ENCODE results near the gene ORM1.

ORM1 gene

DNA sequence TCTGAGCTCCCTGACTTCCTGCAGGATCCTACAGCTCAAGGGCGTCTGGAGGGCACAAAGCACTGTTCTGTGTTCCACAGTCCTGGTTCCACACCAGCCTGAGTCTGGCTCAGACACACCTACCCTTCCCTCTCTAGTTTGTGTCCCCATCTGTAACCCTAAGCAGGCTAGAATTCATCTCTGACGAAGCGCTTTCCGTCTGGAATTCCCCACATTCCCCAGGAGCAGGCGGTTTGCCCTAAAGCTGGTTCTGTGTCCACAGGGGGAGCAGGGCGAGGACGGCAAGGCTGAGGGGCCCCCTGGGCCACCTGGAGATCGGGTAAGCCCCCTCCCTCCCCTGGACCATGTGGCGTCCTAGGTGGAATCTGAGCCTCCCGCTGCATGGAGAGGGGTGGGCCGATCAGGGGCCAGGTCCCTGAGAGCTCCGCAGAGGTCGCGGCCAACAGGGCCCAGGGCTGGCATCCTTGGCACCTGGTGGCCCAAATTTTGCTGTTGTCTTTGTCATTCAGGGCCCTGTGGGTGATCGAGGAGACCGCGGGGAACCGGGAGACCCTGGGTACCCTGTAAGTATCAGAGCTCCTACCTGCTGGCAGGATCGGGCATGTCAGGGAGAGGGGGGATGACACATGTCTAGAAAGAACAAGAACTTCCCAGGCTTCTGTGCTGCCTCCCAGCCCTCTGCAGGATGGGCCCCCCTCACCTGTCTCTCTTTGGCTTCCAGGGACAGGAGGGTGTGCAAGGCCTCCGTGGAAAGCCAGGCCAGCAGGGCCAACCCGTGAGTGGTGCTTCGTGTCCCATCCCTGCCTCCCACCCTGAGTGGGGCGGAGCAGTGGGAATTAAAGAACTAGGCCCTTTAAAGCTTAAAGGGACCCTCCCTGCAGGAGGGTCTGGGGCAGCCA, 34.5 kb upstream of the ORM1 start:
- no CpG with 5 or more reads among the region's 23 CpGs for WGBS (ENCODE audit: insufficient coverage, insufficient read length)
- Histone ChIP-seq H3K27ac (ENCODE audit: low read length) (no peak overlapping the region), H3K4me3 (ENCODE audit: low read length) (no peak overlapping the region), H3K36me3 (ENCODE audit: control insufficient read depth, insufficient read depth, low read length) (no peaks in the 10 kb centered on the region), H3K4me1 (ENCODE audit: control insufficient read depth, insufficient read depth, low read length) (peaks cover 6% of the 10 kb centered on the region), H3K27me3 (ENCODE audit: control insufficient read depth, insufficient read depth, low read length) (no peaks in the 10 kb centered on the region), H3K9me3 (ENCODE audit: control insufficient read depth, insufficient read depth, low read length) (no peaks in the 10 kb centered on the region)
- no peak for DNase-seq (ENCODE audit: low read depth, low spot score)

DNA sequence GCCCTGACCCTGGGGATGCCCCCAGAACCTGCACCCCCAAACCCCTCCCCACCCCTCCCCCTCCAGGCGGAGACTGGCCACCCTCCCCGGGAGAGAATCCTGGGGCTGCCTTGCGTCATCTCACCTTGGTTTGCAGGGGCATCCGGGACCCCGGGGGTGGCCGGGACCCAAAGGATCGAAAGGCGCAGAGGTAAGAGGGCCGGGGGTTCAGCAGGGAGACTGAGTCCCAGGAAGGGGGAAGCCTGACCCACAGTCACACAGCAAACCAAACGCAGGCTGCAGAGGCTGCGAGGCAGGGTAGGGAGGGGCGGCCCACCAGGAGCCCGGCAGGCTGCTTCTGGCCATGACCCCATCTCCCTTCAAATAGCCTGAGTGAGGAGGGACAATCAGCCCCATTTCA, 33.8 kb upstream of the ORM1 start:
- no peaks in the 10 kb centered on the region for H3K27me3 ChIP-seq (ENCODE audit: control insufficient read depth, insufficient read depth, low read length)
- no peak overlapping the region for H3K27ac ChIP-seq (ENCODE audit: low read length)
- peaks cover 6% of the 10 kb centered on the region for H3K4me1 ChIP-seq (ENCODE audit: control insufficient read depth, insufficient read depth, low read length)
- H3K36me3 ChIP-seq (ENCODE audit: control insufficient read depth, insufficient read depth, low read length) = no peaks in the 10 kb centered on the region
- no CpG with 5 or more reads among the region's 13 CpGs for WGBS (ENCODE audit: insufficient coverage, insufficient read length)
- DNase-seq (ENCODE audit: low read depth, low spot score) = no peak
- H3K4me3 ChIP-seq (ENCODE audit: low read length) = no peak overlapping the region
- H3K9me3 ChIP-seq (ENCODE audit: control insufficient read depth, insufficient read depth, low read length) = no peaks in the 10 kb centered on the region

DNA sequence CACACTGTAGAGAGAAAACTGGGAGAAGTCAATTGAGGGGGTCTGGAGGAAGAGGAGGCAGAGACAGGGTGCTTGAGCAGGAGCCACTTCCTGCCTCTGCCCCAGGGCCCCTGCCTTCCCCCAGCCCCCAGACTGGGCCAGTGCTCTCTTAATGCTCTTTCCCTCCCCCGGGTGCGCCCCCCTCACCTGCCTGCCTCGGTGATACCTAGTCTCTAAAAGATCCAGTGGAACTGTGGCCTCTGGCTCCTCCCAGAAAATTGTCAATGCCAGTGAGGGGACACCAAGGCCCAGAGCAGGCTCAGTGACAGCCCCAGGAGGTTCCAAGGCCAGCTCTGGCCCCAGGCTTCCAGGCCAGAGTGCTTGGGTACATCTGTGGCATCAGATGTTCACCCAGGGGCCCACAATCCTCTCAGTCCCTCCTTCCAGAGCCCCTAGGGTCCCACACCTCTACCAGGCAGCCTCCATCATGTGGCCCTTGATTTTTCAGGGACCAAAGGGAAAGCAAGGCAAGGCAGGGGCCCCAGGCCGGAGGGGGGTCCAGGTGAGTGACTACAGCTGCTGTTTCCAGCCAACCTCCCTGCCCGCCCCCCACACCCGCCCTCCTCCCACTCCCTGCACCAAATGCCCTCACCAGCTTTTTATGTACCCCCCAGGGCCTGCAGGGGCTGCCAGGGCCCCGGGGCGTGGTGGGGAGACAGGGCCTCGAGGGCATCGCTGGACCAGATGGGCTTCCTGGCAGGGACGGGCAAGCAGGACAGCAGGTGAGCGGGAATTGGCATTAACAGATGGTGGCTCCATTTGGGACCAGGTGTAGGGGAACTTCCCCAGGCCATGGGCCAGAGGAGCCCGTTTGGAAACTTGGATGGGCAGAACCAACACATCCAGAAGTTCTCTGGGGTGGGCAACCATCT, 33.1 kb upstream of the ORM1 start:
- DNase-seq (ENCODE audit: low read depth, low spot score) = no peak
- H3K4me3 ChIP-seq (ENCODE audit: low read length) = no peak overlapping the region
- no peak overlapping the region for H3K27ac ChIP-seq (ENCODE audit: low read length)
- H3K9me3 ChIP-seq (ENCODE audit: control insufficient read depth, insufficient read depth, low read length) = no peaks in the 10 kb centered on the region; the same call in 1 of the 2 replicates
- WGBS (ENCODE audit: insufficient coverage, insufficient read length) = no CpG with 5 or more reads among the region's 13 CpGs
- H3K36me3 ChIP-seq (ENCODE audit: control insufficient read depth, insufficient read depth, low read length) = no peaks in the 10 kb centered on the region
- H3K4me1 ChIP-seq (ENCODE audit: control insufficient read depth, insufficient read depth, low read length) = peaks cover 6% of the 10 kb centered on the region
- no peaks in the 10 kb centered on the region for H3K27me3 ChIP-seq (ENCODE audit: control insufficient read depth, insufficient read depth, low read length)

DNA sequence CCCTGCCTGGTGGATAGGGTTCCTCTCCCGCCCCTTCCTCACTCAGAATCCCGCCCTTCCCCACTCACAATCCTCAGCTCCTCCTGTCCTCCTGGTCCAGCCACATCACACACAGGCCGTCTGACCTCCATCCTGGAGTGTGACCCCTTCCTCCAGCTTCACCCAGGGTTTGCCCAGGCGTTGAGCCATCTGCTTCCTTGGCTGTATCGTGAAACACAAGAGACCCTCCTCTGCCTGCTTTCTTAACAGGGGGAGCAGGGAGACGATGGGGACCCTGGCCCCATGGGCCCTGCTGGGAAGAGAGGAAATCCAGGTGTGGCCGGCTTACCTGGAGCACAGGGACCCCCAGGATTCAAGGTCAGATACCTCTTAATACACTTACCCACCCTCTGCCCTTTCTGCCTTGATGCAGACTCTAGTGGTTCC, 32.3 kb upstream of the ORM1 start:
- Histone ChIP-seq H3K27me3 (ENCODE audit: control insufficient read depth, insufficient read depth, low read length) (no peaks in the 10 kb centered on the region), H3K4me3 (ENCODE audit: low read length) (no peak overlapping the region), H3K36me3 (ENCODE audit: control insufficient read depth, insufficient read depth, low read length) (no peaks in the 10 kb centered on the region), H3K9me3 (ENCODE audit: control insufficient read depth, insufficient read depth, low read length) (no peaks in the 10 kb centered on the region; the same call in 1 of the 2 replicates), H3K4me1 (ENCODE audit: control insufficient read depth, insufficient read depth, low read length) (peaks cover 6% of the 10 kb centered on the region), H3K27ac (ENCODE audit: low read length) (no peak overlapping the region)
- no peak for DNase-seq (ENCODE audit: low read depth, low spot score)
- no CpG with 5 or more reads among the region's 7 CpGs for WGBS (ENCODE audit: insufficient coverage, insufficient read length)

DNA sequence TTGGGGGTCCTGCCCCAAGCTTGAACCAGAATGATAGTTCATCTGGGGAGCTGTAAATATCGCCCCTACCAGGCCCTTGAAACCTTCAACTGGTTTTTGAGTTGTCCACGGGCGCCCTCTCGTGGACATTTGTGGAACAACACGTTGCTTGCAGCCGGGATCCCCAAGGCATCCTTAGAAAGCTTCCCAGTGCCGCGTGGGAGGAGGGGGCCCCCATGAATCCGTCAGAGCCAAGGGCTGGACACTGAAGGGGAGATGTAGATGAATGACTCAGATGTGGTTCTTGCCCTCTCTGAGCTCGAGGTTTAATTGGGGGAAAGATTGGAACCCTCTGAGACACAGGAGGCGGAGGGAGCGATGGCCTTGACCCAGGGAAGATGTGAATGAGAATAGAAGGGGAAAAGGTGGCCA, 31.8 kb upstream of the ORM1 start:
- WGBS (ENCODE audit: insufficient coverage, insufficient read length) = no CpG with 5 or more reads among the region's 12 CpGs
- Histone ChIP-seq H3K4me1 (ENCODE audit: control insufficient read depth, insufficient read depth, low read length) (peaks cover 6% of the 10 kb centered on the region), H3K27me3 (ENCODE audit: control insufficient read depth, insufficient read depth, low read length) (no peaks in the 10 kb centered on the region), H3K36me3 (ENCODE audit: control insufficient read depth, insufficient read depth, low read length) (no peaks in the 10 kb centered on the region), H3K9me3 (ENCODE audit: control insufficient read depth, insufficient read depth, low read length) (no peaks in the 10 kb centered on the region; the same call in 1 of the 2 replicates), H3K4me3 (ENCODE audit: low read length) (no peak overlapping the region), H3K27ac (ENCODE audit: low read length) (no peak overlapping the region)
- peak; percentile 64 for DNase-seq (ENCODE audit: low read depth, low spot score)

DNA sequence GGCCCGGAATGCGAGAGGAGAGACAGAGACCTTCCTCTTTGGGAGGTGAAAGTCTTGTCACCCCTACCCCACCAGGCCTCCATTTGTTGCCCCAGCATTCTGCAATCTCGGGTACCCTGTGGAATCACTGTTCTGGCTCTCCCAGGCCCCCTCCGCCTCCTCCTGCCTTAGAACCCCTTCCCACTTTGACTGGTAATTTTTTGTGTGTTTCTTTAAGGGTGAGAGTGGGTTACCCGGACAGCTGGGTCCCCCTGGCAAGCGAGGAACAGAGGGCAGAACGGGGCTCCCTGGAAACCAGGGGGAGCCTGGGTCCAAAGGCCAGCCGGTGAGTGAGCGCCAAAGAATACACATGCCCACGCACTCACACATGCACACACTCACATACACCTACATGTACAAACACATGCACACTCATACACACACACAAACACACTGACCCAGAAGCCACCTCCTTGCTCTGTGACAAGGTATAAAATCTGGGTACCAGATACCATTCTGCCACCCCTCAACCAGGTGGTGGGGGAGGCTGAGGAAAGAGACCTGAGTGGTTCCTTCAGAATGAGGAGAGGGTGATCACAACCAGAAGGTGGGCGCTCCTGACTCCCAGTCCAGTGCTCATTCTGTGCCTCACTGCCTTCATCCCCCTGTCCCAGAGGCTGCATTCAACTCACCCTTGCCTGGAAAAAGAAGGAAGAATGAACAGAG, 30.9 kb upstream of the ORM1 start:
- peaks cover 6% of the 10 kb centered on the region for H3K4me1 ChIP-seq (ENCODE audit: control insufficient read depth, insufficient read depth, low read length)
- no peak overlapping the region for H3K27ac ChIP-seq (ENCODE audit: low read length)
- no peak for DNase-seq (ENCODE audit: low read depth, low spot score)
- no peaks in the 10 kb centered on the region for H3K36me3 ChIP-seq (ENCODE audit: control insufficient read depth, insufficient read depth, low read length)
- H3K27me3 ChIP-seq (ENCODE audit: control insufficient read depth, insufficient read depth, low read length) = no peaks in the 10 kb centered on the region
- WGBS (ENCODE audit: insufficient coverage, insufficient read length) = no CpG with 5 or more reads among the region's 11 CpGs
- H3K4me3 ChIP-seq (ENCODE audit: low read length) = no peak overlapping the region
- no peaks in the 10 kb centered on the region; the same call in 1 of the 2 replicates for H3K9me3 ChIP-seq (ENCODE audit: control insufficient read depth, insufficient read depth, low read length)

DNA sequence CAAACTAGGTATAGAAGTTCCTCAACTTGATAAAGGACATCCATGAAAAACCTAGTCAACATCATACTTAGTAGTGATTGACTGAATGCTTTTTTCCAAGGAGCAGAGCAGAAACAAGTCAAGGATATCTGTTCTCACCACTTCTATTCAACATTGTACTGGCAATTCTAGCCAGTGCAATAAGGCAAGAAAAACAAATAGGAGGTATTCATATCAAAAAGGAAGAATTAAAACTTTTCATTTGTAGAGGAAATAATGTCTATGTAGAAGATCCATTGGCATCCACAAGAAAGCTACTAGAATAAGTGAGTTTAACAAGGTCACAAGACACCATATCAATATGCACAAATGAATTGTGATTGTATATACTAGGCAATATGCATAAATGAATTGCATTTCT, 28.2 kb upstream of the ORM1 start:
- Histone ChIP-seq H3K4me3 (ENCODE audit: low read length) (no peak overlapping the region), H3K27me3 (ENCODE audit: control insufficient read depth, insufficient read depth, low read length) (no peaks in the 10 kb centered on the region), H3K27ac (ENCODE audit: low read length) (no peak overlapping the region), H3K9me3 (ENCODE audit: control insufficient read depth, insufficient read depth, low read length) (no peaks in the 10 kb centered on the region; the same call in 1 of the 2 replicates), H3K4me1 (ENCODE audit: control insufficient read depth, insufficient read depth, low read length) (no peaks in the 10 kb centered on the region), H3K36me3 (ENCODE audit: control insufficient read depth, insufficient read depth, low read length) (no peaks in the 10 kb centered on the region)
- DNase-seq (ENCODE audit: low read depth, low spot score) = no peak

DNA sequence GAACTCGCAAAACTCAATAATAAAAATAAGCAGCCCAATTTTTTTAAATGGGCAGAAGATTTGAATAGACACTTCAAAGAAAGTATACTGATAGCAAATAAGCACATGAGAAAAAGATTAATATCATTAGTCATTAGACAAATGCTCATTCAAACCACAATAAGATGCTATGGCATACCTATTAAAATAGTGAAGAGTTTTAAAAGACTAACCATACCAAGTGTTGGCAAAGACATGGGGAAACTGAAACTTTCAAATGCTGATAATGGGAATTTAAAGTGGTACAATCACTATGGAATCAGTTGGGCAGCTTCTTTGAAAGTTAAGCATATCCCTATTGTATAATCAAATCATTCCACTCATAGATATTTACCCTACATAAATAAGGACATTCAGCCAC, 26.6 kb upstream of the ORM1 start:
- H3K4me1 ChIP-seq (ENCODE audit: control insufficient read depth, insufficient read depth, low read length) = no peaks in the 10 kb centered on the region
- no peaks in the 10 kb centered on the region for H3K27me3 ChIP-seq (ENCODE audit: control insufficient read depth, insufficient read depth, low read length)
- DNase-seq (ENCODE audit: low read depth, low spot score) = no peak
- H3K9me3 ChIP-seq (ENCODE audit: control insufficient read depth, insufficient read depth, low read length) = no peaks in the 10 kb centered on the region; the same call in 1 of the 2 replicates
- no peak overlapping the region for H3K4me3 ChIP-seq (ENCODE audit: low read length)
- WGBS (ENCODE audit: insufficient coverage, insufficient read length) = no CpG with 5 or more reads among the region's 1 CpG
- H3K27ac ChIP-seq (ENCODE audit: low read length) = no peak overlapping the region
- no peaks in the 10 kb centered on the region; the same call in 1 of the 2 replicates for H3K36me3 ChIP-seq (ENCODE audit: control insufficient read depth, insufficient read depth, low read length)

DNA sequence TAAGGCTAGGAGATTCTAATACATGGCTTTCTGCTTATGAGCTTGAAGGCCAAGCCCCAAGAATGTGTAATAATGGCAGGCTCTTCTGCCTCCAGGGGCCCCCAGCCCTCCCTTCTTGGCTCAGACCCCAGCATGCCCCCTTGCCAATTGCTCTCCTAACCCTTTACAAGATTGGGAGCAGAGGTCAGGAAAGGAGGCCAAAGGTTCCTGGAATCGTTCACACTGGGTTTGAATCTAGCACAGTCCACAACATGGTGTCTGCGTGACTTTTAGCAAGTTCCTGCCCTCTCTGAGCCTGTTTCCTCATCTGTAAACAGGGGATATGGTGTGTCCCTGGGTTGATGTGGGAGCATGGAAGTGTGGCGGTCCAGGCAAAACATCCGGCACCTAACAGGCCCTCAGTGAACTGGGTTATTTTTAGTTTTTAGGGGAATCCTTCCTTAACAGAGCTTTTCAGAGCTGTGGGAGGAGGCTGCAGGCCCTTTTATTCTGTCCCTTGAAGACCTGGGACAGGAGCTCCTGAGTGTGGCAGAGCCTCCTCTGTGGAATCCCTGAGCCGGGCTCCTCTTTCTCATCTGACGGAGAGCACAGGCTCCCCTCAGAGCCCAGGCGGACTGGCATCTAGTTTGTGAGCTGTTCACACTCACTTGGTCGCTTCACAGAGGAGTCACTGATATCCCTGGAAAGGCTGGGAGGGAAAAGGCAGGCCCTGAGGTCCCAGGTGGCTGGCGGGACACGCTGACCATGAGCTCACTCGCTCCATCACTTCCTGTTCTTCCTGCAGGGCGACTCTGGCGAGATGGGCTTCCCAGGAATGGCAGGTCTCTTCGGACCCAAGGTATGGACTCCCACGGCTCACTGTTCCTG, 23.4 kb upstream of the ORM1 start:
- H3K36me3 ChIP-seq (ENCODE audit: control insufficient read depth, insufficient read depth, low read length) = no peaks in the 10 kb centered on the region; the same call in 1 of the 2 replicates
- no peaks in the 10 kb centered on the region for H3K4me1 ChIP-seq (ENCODE audit: control insufficient read depth, insufficient read depth, low read length)
- no peak for DNase-seq (ENCODE audit: low read depth, low spot score)
- no peak overlapping the region for H3K27ac ChIP-seq (ENCODE audit: low read length)
- no peak overlapping the region for H3K4me3 ChIP-seq (ENCODE audit: low read length)
- no peaks in the 10 kb centered on the region for H3K27me3 ChIP-seq (ENCODE audit: control insufficient read depth, insufficient read depth, low read length)
- no peaks in the 10 kb centered on the region; the same call in 1 of the 2 replicates for H3K9me3 ChIP-seq (ENCODE audit: control insufficient read depth, insufficient read depth, low read length)
- WGBS (ENCODE audit: insufficient coverage, insufficient read length) = no CpG with 5 or more reads among the region's 15 CpGs

Data from iPS DF 6.9 (cell line).